Smooth muscle cell (in vitro differentiated cells): Measurements from ENCODE around the gene SECISBP2L. TPM values are rescaled to one million over a fixed set of nuclear protein-coding genes. Genes with fewer than 3 reads are reported as not detected.

Experiments
- DNase-seq: peaks from one replicate; lab custom pipeline; 2025; ENCODE audit not compliant: unreplicated experiment; lab: John Stamatoyannopoulos, UW
- H2AFZ ChIP-seq: fragments of 200-600 bp; sonication (generic); 2 replicates; pipeline ENCODE4 v1.6.0; 2016; ENCODE audit warnings: antibody characterized with exemption, low read depth, mild to moderate bottlenecking
- H3F3A ChIP-seq: fragments of 200-600 bp; sonication (generic); 2 replicates; pipeline ENCODE4 v1.6.0; 2017; ENCODE audit warnings: antibody characterized with exemption, low read depth
- H3K27ac ChIP-seq: fragments of 200-600 bp; sonication (generic); 2 replicates; pipeline ENCODE4 v1.5.1; 2016; ENCODE audit warnings: low read depth, mild to moderate bottlenecking
- H3K27me3 ChIP-seq: fragments of 200-600 bp; sonication (generic); 2 replicates; pipeline ENCODE4 v1.6.1; 2016; ENCODE audit warnings: low read depth, mild to moderate bottlenecking
- H3K36me3 ChIP-seq: fragments of 200-600 bp; sonication (generic); 2 replicates; pipeline ENCODE4 v1.5.1; 2016; ENCODE audit warnings: low read depth
- H3K4me1 ChIP-seq: fragments of 200-600 bp; sonication (generic); 2 replicates; pipeline ENCODE4 v1.5.1; 2016; ENCODE audit warnings: low read depth
- H3K4me2 ChIP-seq: fragments of 200-600 bp; sonication (generic); 2 replicates; pipeline ENCODE4 v1.6.0; 2016; ENCODE audit warnings: mild to moderate bottlenecking
- H3K4me3 ChIP-seq: fragments of 200-600 bp; sonication (generic); 2 replicates; pipeline ENCODE4 v1.5.1; 2016; ENCODE audit warnings: mild to moderate bottlenecking
- H3K79me2 ChIP-seq: fragments of 200-600 bp; sonication (generic); 2 replicates; pipeline ENCODE4 v1.6.0; 2016; ENCODE audit warnings: low read depth, mild to moderate bottlenecking
- H3K9ac ChIP-seq: fragments of 200-600 bp; sonication (generic); 2 replicates; pipeline ENCODE4 v1.6.0; 2016; ENCODE audit warnings: low read depth
- H3K9me3 ChIP-seq: fragments of 200-600 bp; sonication (generic); replicated peaks from 2 replicates; pipeline ENCODE4 v1.5.1; 2016; ENCODE audit warnings: low read depth
- H4K20me1 ChIP-seq: fragments of 200-600 bp; sonication (generic); 2 replicates; pipeline ENCODE4 v1.6.0; 2016; ENCODE audit warnings: low read depth
- WGBS: methylation state at CpG from one replicate; pipeline ENCODE4 v1.1.7; 2016; ENCODE audit warnings: low lambda C conversion rate; 5-methylcytosine and 5-hydroxymethylcytosine counted together
- polyA plus RNA-seq: library from polyadenylated mRNA; unstranded; fragments of >200 nt; fragmentation: Nextera tagmentation; extraction: Ambion mirVana; gene quantifications from 2 replicates; pipeline ENCODE4 v1.2.1, GENCODE V29; 2016
- total RNA-seq: library from RNA; depleted of rRNA; stranded (reverse); fragments of >200 nt; gene quantifications from 2 replicates; pipeline ENCODE4 v1.2.3, GENCODE V29; 2014
- TF ChIP-seq, protein P1 (sequence below): fragments of 200-600 bp; sonication (generic); IDR thresholded peaks from 2 replicates; pipeline ENCODE4 v1.5.1; 2017; ENCODE audit warnings: borderline replicate concordance, mild to moderate bottlenecking, antibody characterized with exemption; ENCODE audit not compliant: insufficient read depth, poor library complexity, severe bottlenecking

Gene SECISBP2L, protein sequence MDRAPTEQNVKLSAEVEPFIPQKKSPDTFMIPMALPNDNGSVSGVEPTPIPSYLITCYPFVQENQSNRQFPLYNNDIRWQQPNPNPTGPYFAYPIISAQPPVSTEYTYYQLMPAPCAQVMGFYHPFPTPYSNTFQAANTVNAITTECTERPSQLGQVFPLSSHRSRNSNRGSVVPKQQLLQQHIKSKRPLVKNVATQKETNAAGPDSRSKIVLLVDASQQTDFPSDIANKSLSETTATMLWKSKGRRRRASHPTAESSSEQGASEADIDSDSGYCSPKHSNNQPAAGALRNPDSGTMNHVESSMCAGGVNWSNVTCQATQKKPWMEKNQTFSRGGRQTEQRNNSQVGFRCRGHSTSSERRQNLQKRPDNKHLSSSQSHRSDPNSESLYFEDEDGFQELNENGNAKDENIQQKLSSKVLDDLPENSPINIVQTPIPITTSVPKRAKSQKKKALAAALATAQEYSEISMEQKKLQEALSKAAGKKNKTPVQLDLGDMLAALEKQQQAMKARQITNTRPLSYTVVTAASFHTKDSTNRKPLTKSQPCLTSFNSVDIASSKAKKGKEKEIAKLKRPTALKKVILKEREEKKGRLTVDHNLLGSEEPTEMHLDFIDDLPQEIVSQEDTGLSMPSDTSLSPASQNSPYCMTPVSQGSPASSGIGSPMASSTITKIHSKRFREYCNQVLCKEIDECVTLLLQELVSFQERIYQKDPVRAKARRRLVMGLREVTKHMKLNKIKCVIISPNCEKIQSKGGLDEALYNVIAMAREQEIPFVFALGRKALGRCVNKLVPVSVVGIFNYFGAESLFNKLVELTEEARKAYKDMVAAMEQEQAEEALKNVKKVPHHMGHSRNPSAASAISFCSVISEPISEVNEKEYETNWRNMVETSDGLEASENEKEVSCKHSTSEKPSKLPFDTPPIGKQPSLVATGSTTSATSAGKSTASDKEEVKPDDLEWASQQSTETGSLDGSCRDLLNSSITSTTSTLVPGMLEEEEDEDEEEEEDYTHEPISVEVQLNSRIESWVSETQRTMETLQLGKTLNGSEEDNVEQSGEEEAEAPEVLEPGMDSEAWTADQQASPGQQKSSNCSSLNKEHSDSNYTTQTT
- total RNA-seq: 24.0 and 38.9 TPM in 2 replicates
- polyA plus RNA-seq: 12.2 and 13.7 TPM in 2 replicates

DNA sequence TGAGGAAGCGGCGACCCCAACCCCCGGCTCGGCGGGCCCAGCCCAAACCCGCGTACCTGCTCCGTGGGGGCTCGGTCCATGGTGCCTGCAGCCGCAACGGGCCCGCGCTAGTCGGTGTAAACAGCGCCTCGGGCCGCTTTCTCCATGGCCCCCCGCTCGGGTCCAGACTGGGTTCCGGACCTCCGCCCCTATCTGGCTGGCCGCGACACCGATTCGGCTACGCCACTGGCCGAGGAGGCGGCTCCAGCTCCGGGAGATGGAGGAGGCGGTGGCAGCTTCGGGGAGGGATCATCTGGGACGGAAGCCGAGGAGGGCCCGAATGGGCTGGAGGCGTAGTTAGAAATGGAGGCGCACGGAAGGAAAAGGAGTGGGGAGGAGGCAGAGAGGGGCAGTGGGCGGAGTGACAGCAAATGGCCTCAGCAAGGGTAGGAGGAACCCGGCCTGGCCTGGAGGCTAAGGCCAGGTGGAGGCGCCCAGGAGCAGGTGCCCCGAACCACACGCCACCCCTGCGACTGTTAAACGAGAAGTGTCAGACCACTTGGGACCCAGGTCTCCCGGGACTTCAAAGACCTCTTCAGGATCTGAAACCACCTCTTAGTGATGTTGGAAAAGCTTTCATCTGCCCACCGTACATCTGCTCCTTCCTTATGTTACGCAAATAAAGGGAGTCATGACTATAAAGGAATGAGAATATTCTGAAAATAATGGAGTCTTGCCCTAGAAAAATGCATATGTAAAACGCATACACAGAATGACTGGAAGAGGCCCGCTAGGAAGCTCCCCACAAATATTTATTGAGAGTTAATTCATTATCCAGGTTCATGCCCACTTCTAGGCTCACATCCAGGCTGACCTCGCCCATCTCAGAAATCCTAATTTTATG lies at the start of gene SECISBP2L:
Gene SECISBP2L, minus strand, starts transcription at position 227 of the 883 bp plus-strand sequence. Its CDS starts 147 bp downstream, at position 80.
- no peaks in the 10 kb centered on the region for H3K36me3 ChIP-seq
- H3K27me3 ChIP-seq: no peaks in the 10 kb centered on the region
- H3K9me3 ChIP-seq: no peaks in the 10 kb centered on the region
- H3F3A ChIP-seq: peaks cover 3% of the 10 kb centered on the region
- H3K27ac ChIP-seq: peak within 1 kb of the TSS; percentile 48
- peak within 1 kb of the TSS; percentile 96 for H2AFZ ChIP-seq
- peak within 1 kb of the TSS; percentile 98 for H3K4me2 ChIP-seq
- peaks cover 39% of the 10 kb centered on the region for H4K20me1 ChIP-seq
- TF ChIP-seq, protein P1, sequence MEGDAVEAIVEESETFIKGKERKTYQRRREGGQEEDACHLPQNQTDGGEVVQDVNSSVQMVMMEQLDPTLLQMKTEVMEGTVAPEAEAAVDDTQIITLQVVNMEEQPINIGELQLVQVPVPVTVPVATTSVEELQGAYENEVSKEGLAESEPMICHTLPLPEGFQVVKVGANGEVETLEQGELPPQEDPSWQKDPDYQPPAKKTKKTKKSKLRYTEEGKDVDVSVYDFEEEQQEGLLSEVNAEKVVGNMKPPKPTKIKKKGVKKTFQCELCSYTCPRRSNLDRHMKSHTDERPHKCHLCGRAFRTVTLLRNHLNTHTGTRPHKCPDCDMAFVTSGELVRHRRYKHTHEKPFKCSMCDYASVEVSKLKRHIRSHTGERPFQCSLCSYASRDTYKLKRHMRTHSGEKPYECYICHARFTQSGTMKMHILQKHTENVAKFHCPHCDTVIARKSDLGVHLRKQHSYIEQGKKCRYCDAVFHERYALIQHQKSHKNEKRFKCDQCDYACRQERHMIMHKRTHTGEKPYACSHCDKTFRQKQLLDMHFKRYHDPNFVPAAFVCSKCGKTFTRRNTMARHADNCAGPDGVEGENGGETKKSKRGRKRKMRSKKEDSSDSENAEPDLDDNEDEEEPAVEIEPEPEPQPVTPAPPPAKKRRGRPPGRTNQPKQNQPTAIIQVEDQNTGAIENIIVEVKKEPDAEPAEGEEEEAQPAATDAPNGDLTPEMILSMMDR: peak; percentile 14
- peaks cover 22% of the 10 kb centered on the region for H3K4me1 ChIP-seq
- 6% methylated on average over 50 of the region's 50 CpGs for WGBS
- peak within 1 kb of the TSS; percentile 86 for H3K9ac ChIP-seq
- H3K79me2 ChIP-seq: peaks cover 47% of the 10 kb centered on the region
- DNase-seq: peak; percentile 59
- H3K4me3 ChIP-seq: peak within 1 kb of the TSS; percentile 89

DNA sequence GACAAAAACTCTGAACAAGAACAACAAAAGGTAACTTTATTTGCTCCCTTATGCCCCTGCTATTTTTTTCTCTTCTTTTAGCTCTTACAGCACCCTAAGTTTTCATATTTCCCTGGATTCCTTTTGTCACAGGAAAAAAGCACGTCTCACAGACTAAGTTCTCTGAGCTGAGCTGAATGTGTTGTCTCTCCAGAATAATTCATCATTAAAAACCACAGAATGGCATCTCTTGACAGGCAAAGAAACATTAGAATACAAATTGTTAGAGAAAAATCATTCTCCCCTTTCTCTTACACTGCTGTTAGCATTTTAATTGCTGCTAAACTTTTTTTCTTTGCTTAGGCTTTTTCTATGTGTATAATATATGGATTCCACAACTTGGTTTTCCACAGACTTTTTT lies 48.7 kb upstream of the SECISBP2L start:
- no peaks in the 10 kb centered on the region for H4K20me1 ChIP-seq
- H3K9ac ChIP-seq: no peak overlapping the region
- H3K4me3 ChIP-seq: no peak overlapping the region
- no peak overlapping the region for H3K27ac ChIP-seq
- H3K36me3 ChIP-seq: no peaks in the 10 kb centered on the region
- no peaks in the 10 kb centered on the region for H3K4me1 ChIP-seq
- no peaks in the 10 kb centered on the region for H3K79me2 ChIP-seq
- H2AFZ ChIP-seq: no peak overlapping the region
- no peaks in the 10 kb centered on the region for H3F3A ChIP-seq
- no peaks in the 10 kb centered on the region for H3K27me3 ChIP-seq
- WGBS: 83% methylated on average over 1 of the region's 1 CpG
- no peak overlapping the region for H3K4me2 ChIP-seq
- DNase-seq: no peak
- TF ChIP-seq, protein P1: no peak
- no peaks in the 10 kb centered on the region for H3K9me3 ChIP-seq

DNA sequence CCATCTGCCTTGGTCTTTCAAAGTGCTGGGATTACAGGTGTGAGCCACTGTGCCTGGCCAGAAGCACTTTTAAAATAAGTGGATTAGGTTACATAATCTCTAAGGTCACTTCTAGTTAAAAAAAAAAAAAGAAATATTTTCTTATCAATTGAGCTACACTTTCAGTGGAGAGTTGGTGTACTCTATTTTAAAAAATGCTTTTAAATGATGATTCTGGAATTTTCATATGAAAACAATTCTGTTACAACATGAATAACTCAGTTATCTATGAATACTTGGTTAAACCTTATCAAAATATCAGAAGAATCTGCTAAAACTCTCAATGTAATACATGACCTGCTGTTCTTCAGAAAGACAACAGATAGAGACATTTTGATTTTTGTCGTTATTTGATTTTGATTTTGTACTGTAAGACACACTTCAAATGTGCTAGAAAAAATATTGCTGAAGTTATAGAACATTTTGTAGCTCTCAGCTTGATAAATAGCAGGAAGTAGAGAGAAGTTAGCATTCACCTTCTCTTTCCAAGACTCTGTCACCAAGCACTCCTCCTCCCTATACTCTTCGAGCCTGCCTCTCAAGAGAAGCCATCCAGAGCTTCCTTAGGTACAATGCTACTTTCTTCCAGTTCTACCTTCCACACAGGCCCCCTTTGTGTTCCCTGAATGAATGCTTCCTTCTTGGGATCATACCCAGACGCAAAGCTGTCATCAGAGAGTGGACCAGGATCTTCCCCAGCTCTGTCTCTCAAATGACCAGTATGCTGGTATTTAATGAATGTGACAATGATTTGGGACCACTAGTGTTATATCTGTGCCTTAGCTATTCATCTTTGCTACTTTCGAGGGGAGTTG lies 47.2 kb upstream of the SECISBP2L start:
- TF ChIP-seq, protein P1: no peak
- H3K79me2 ChIP-seq: no peaks in the 10 kb centered on the region

More for the DNA sequence above, 47.2 kb upstream of the SECISBP2L start:
- 93% methylated on average over 4 of the region's 4 CpGs for whole genome bisulfite sequencing
- Histone ChIP-seq H3K27ac (no peak overlapping the region), H3K36me3 (no peaks in the 10 kb centered on the region), H3K9ac (no peak overlapping the region), H3K9me3 (no peaks in the 10 kb centered on the region), H3K4me2 (no peak overlapping the region), H3K4me3 (no peak overlapping the region), H3K4me1 (no peaks in the 10 kb centered on the region), H3F3A (no peaks in the 10 kb centered on the region), H3K27me3 (no peaks in the 10 kb centered on the region), H2AFZ (no peak overlapping the region), H4K20me1 (no peaks in the 10 kb centered on the region)
- no peak for DNase-seq
